ENCODE measurements around the gene KIAA1191. TPM values are rescaled to one million over a fixed set of nuclear protein-coding genes. Genes with fewer than 3 reads are reported as not detected.
A peak's percentile ranks its signal among the peaks of the same experiment; 100 is the strongest.

The KIAA1191 gene
- total RNA-seq, 2 experiments from 2014 or later, result 64.8 TPM

GRCh38 chr5:176365351-176366231, 4.0 kb upstream of the KIAA1191 start, which contains the start of gene ARL10:
Gene ARL10 (plus strand): TSS chr5:176365487. CDS start chr5:176365564, 77 bp downstream.
- DNase-seq (peak in 12 of 14 experiments; percentile 15 to 77 (median 43)), ATAC-seq (ENCODE audit: poor library complexity) (peak; percentile 7)
- Mint-ChIP-seq H3K4me1 (ENCODE audit: low read depth) (peaks cover 28% of the 10 kb centered on the region), H3K9me3 (no peaks in the 10 kb centered on the region), H3K4me3 (peak within 1 kb of the TSS; percentile 84), H3K27me3 (no peaks in the 10 kb centered on the region), H3K36me3 (ENCODE audit: low read depth) (peaks cover 41% of the 10 kb centered on the region), H3K27ac (peak within 1 kb of the TSS; percentile 76)
- POLR2A ChIA-PET, result interaction anchor here (1.0 kb wide), 1 partner anchor 23 kb away, joined by 5 read pairs; the partner anchor contains the start of genes HIGD2A and NOP16
- H3K27me3 ChIP-seq (ENCODE audit: control insufficient read depth in 1 of 2, insufficient read depth in 2 of 2, low read length in 2 of 2), result no peaks in the 10 kb centered on the region
- H3K36me3 ChIP-seq (ENCODE audit: insufficient read depth, low read length), result peaks cover 4% of the 10 kb centered on the region
- H3K27ac ChIP-seq (ENCODE audit: low read depth in 1 of 2, low read length in 2 of 2), result peak within 1 kb of the TSS in 1 of 2 donors; percentile 7
- peak within 1 kb of the TSS; percentile 74 for H3K4me3 ChIP-seq (ENCODE audit: low read length)
- peaks cover 29% of the 10 kb centered on the region for H3K4me1 ChIP-seq (ENCODE audit: insufficient read depth, low read length)
- CTCF ChIA-PET, result no interaction called here
- intact Hi-C loops (cut with DNase I, micrococcal nuclease), result no loop called here
- no peak for TF ChIP-seq CTCF (IDR thresholded peaks at IDR 0.05)
- no peaks in the 10 kb centered on the region for H3K9me3 ChIP-seq (ENCODE audit: control insufficient read depth in 1 of 2, insufficient read depth in 1 of 2, low read length in 2 of 2)

DNA sequence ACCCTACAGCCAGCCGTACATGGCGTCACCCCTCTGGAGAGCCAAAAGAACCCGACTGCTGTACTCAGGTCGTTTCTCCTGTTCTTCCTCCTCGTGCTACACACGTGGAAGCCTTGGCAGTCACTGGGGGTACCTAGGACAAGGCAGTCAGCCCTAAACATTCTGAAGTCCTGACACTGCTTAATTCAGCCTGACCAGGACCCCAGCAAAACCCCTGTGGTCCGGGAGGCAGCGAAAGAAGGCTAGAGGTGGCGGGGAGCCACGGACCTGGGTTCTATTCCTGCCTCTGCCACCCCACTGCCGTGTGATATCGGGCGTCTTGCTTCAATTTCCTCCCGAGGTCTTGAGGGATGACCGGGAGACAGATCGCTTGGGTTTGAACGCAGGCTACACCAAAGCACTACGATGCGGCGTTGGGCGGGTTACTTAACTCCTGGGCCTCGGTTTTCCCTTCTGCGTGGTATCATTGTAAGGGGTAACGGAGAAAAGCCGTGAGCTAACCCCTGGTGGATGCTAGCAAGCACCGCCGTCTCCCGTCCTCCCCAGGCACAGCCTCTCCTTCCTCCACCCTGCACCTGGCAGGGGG, 3.3 kb upstream of the KIAA1191 start:
- peak overlapping the region in 1 of 2 donors; percentile 7 for H3K27ac ChIP-seq (ENCODE audit: low read depth in 1 of 2, low read length in 2 of 2)
- peak overlapping the region; percentile 74 for H3K4me3 ChIP-seq (ENCODE audit: low read length)
- ChIA-PET CTCF (no interaction called here), POLR2A (interaction anchor here (1.0 kb wide), 1 partner anchor 24 kb away, joined by 5 read pairs; the partner anchor contains the start of genes HIGD2A and NOP16)
- intact Hi-C loops (cut with DNase I, micrococcal nuclease), result no loop called here
- H3K27ac Mint-ChIP-seq, result peak overlapping the region; percentile 76
- H3K36me3 Mint-ChIP-seq (ENCODE audit: low read depth), result peaks cover 36% of the 10 kb centered on the region
- no peaks in the 10 kb centered on the region for H3K9me3 Mint-ChIP-seq
- no peaks in the 10 kb centered on the region for H3K9me3 ChIP-seq (ENCODE audit: control insufficient read depth in 1 of 2, insufficient read depth in 1 of 2, low read length in 2 of 2)
- no peaks in the 10 kb centered on the region for H3K27me3 ChIP-seq (ENCODE audit: control insufficient read depth in 1 of 2, insufficient read depth in 2 of 2, low read length in 2 of 2)
- no peaks in the 10 kb centered on the region for H3K27me3 Mint-ChIP-seq
- ATAC-seq (ENCODE audit: poor library complexity) (no peak), DNase-seq (no peak)
- peaks cover 3% of the 10 kb centered on the region for H3K36me3 ChIP-seq (ENCODE audit: insufficient read depth, low read length)
- peak overlapping the region; percentile 84 for H3K4me3 Mint-ChIP-seq
- peaks cover 36% of the 10 kb centered on the region for H3K4me1 ChIP-seq (ENCODE audit: insufficient read depth, low read length)
- TF ChIP-seq CTCF (IDR thresholded peaks at IDR 0.05), result no peak
- H3K4me1 Mint-ChIP-seq (ENCODE audit: low read depth), result peaks cover 29% of the 10 kb centered on the region

GRCh38 chr5:176362233-176362490, 598 bp upstream of the KIAA1191 start:
- Mint-ChIP-seq H3K27ac (peak overlapping the region; percentile 87), H3K27me3 (no peaks in the 10 kb centered on the region), H3K9me3 (no peaks in the 10 kb centered on the region), H3K4me3 (peak overlapping the region; percentile 96), H3K4me1 (ENCODE audit: low read depth) (peaks cover 48% of the 10 kb centered on the region), H3K36me3 (ENCODE audit: low read depth) (peaks cover 37% of the 10 kb centered on the region)
- ATAC-seq (ENCODE audit: poor library complexity) (no peak), DNase-seq (no peak)
- Histone ChIP-seq H3K27me3 (ENCODE audit: control insufficient read depth in 1 of 2, insufficient read depth in 2 of 2, low read length in 2 of 2) (no peaks in the 10 kb centered on the region), H3K4me1 (ENCODE audit: insufficient read depth, low read length) (peaks cover 41% of the 10 kb centered on the region), H3K36me3 (ENCODE audit: insufficient read depth, low read length) (peaks cover 16% of the 10 kb centered on the region), H3K27ac (ENCODE audit: low read depth in 1 of 2, low read length in 2 of 2) (peak overlapping the region; percentile 65 to 69), H3K4me3 (ENCODE audit: low read length) (peak overlapping the region; percentile 98), H3K9me3 (ENCODE audit: control insufficient read depth in 1 of 2, insufficient read depth in 1 of 2, low read length in 2 of 2) (no peaks in the 10 kb centered on the region)
- ChIA-PET CTCF (interaction anchor here (0.8 to 2.8 kb wide), 3 partner anchors 24 to 86 kb away, joined by 3 to 7 read pairs (median 5); partner anchors contain the start of genes CLTB and FAF2), POLR2A (interaction anchor here (0.7 to 3.9 kb wide), 19 partner anchors 8 to 1842 kb away, joined by 3 to 77 read pairs (median 5); partner anchors contain the start of genes CLTB, FAF2, HIGD2A and HNRNPAB)
- intact Hi-C loops (cut with DNase I, micrococcal nuclease), result loop anchor here in 1 of 2 experiments (2.0 kb wide), 1 partner anchor 87 kb away; the partner anchor contains the start of gene FAF2
- no peak for TF ChIP-seq CTCF (IDR thresholded peaks at IDR 0.05)

All from CD4-positive, alpha-beta T cell (primary cell).